Measurements from ENCODE around the gene CD226. TPM values are rescaled to one million over a fixed set of nuclear protein-coding genes. Genes with fewer than 3 reads are reported as not detected.
"Not testable (repeated sequence)": the region's sequence is repeated elsewhere in the genome, so short reads cannot be mapped to it uniquely, and the experiment has no call there.

Gene CD226
- total and polyA plus RNA-seq, 2 of the 13 experiments (the other 11 are each of a cell fraction or from before 2014, with no cell fraction given) = 0.13 to 0.77 TPM

DNA sequence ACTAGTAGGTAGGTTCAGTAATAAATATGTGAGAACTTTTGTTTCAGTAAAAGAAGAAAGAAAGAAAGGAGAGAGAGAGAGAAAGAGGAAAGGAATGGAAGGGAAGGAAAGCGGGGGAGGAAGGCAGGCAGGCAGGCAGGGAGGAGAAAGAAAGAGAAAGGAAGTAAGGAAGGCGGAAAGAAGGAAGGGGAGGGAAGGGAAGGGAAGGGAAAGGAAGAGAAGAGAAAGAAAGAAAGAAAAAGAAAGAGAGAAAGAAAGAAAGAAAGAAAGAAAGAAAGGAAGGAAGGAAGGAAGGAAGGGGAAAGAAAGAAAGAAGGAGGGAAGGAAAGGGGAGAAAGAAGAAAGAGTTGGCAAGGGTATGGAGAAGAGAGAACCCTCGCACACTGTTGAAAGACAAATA, 67.6 kb downstream of the CD226 start:
- no peak for TF ChIP-seq ZNF382 (CRISPR knock-in tag; IDR thresholded peaks at IDR 0.05; ENCODE audit: borderline replicate concordance)
- BruUV-seq (replicated peaks) = no TSS peak
- Histone ChIP-seq H3K4me2 (ENCODE audit: low read depth, low read length) (no peak overlapping the region), H3K4me3 (replicated peaks in 1 of 3; ENCODE audit: insufficient read depth in 1 of 3, low read depth in 2 of 3, low read length in 3 of 3) (no peak overlapping the region), H4K20me1 (ENCODE audit: insufficient read depth, low read length) (no peaks in the 10 kb centered on the region), H2AFZ (ENCODE audit: low read length) (no peak overlapping the region), H3K27ac (ENCODE audit: extremely low read length, insufficient read depth, low read length) (no peak overlapping the region), H3K79me2 (ENCODE audit: insufficient read depth, low read length) (no peaks in the 10 kb centered on the region), H3K27me3 (ENCODE audit: control insufficient read depth in 1 of 2, insufficient read depth in 2 of 2, low read length in 2 of 2) (no peaks in the 10 kb centered on the region), H3K36me3 (replicated peaks in 1 of 2; ENCODE audit: control insufficient read depth in 1 of 2, insufficient read depth in 2 of 2, low read length in 2 of 2) (no peaks in the 10 kb centered on the region), H3K9ac (ENCODE audit: insufficient read depth, low read depth, low read length) (no peak overlapping the region), H3K9me3 (ENCODE audit: low read length) (no peaks in the 10 kb centered on the region), H3K4me1 (ENCODE audit: insufficient read depth, low read length) (no peaks in the 10 kb centered on the region)
- no peak for ATAC-seq
- POLR2A ChIA-PET = no interaction called here
- intact Hi-C loops (cut with micrococcal nuclease; ENCODE audit: unreplicated experiment) = no loop called here
- CTCF ChIA-PET (ENCODE audit: low intra/inter-chr PET ratio, low total read pairs) = no interaction called here
- in situ Hi-C loops (cut with HindIII; ENCODE audit: extremely low pct_ligation_motif_present, low pct_unique_long_range_greater_than_20kb) = no loop called here
- no peak for FAIRE-seq
- no peak for DNase-seq (ENCODE audit: low spot score)
- 96% methylated on average over 3 of the region's 3 CpGs for WGBS (ENCODE audit: low lambda C conversion rate)

DNA sequence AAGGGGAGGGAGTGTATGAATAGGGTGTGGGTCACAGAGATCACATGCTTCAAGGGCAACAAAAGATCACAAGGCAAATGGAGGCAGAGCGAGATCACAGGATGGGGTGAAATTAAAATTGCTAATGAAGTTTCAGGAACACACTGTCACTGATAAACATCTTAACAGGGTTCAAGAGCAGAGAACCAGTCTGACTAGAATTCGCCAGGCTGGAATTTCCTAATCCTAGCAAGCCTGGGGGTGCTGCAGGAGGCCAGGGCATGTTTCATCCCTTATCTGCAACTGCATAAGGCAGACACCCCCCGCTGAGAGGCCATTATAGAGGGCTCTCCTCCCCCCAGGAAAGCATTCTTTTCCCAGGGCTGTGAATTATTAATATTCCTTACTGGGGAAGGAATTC, 68.6 kb downstream of the CD226 start:
- in situ Hi-C loops (cut with HindIII; ENCODE audit: extremely low pct_ligation_motif_present, low pct_unique_long_range_greater_than_20kb); H3K4me1 ChIP-seq (ENCODE audit: insufficient read depth, low read length); H3K79me2 ChIP-seq (ENCODE audit: insufficient read depth, low read length); H3K36me3 ChIP-seq (replicated peaks in 1 of 2; ENCODE audit: control insufficient read depth in 1 of 2, insufficient read depth in 2 of 2, low read length in 2 of 2); POLR2A ChIA-PET; H3K4me2 ChIP-seq (ENCODE audit: low read depth, low read length); H3K9me3 ChIP-seq (ENCODE audit: low read length); H3K27ac ChIP-seq (ENCODE audit: extremely low read length, insufficient read depth, low read length); H3K27me3 ChIP-seq (ENCODE audit: control insufficient read depth in 1 of 2, insufficient read depth in 2 of 2, low read length in 2 of 2); DNase-seq (ENCODE audit: low spot score); H3K9ac ChIP-seq (ENCODE audit: insufficient read depth, low read depth, low read length); BruUV-seq (replicated peaks); H4K20me1 ChIP-seq (ENCODE audit: insufficient read depth, low read length); FAIRE-seq; ATAC-seq; H3K4me3 ChIP-seq (replicated peaks in 1 of 3; ENCODE audit: insufficient read depth in 1 of 3, low read depth in 2 of 3, low read length in 3 of 3); CTCF ChIA-PET (ENCODE audit: low intra/inter-chr PET ratio, low total read pairs); intact Hi-C loops (cut with micrococcal nuclease; ENCODE audit: unreplicated experiment); H2AFZ ChIP-seq (ENCODE audit: low read length): not testable (repeated sequence)
- WGBS (ENCODE audit: low lambda C conversion rate) = 72% methylated on average over 3 of the region's 3 CpGs

DNA sequence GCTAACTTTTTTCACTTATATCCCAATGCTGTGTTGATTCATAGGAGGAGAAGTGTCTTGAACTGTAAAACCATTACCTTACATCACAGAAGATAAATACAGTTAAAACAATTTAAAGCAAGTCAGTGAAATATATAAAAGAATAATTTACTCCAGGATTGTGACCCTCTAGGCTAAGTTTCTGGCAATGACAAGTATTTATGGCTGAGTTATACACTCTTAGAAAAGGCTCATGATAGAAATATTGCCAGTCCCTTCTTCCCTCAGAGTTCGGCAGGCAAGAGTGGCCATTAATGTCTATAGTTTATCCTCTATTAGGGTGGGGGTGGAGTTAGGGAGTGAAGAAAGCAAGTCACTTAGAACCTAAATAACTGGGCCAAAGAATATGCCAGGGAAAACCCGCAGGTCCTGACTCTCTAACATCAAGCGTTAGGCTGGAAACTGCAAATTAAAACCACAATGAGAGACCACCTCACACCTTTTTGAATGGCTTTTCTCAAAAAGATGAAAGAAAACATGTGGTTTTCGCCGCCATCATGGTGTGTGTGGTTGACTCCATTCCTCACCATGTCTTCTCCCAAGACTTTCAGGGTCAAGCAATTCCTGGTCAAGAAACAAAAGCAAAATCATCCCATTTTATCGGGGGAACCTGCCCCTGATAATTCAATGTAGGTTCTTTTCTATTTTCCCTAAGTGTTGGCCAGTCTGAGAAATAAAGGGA, 69.3 kb downstream of the CD226 start:
- Histone ChIP-seq H3K27ac (ENCODE audit: extremely low read length, insufficient read depth, low read length) (no peak overlapping the region), H3K9me3 (ENCODE audit: low read length) (no peaks in the 10 kb centered on the region), H3K4me3 (replicated peaks in 1 of 3; ENCODE audit: insufficient read depth in 1 of 3, low read depth in 2 of 3, low read length in 3 of 3) (no peak overlapping the region), H3K9ac (ENCODE audit: insufficient read depth, low read depth, low read length) (no peak overlapping the region), H3K4me1 (ENCODE audit: insufficient read depth, low read length) (no peaks in the 10 kb centered on the region), H2AFZ (ENCODE audit: low read length) (no peak overlapping the region), H3K79me2 (ENCODE audit: insufficient read depth, low read length) (no peaks in the 10 kb centered on the region), H3K36me3 (replicated peaks in 1 of 2; ENCODE audit: control insufficient read depth in 1 of 2, insufficient read depth in 2 of 2, low read length in 2 of 2) (no peaks in the 10 kb centered on the region), H3K4me2 (ENCODE audit: low read depth, low read length) (no peak overlapping the region), H3K27me3 (ENCODE audit: control insufficient read depth in 1 of 2, insufficient read depth in 2 of 2, low read length in 2 of 2) (no peaks in the 10 kb centered on the region), H4K20me1 (ENCODE audit: insufficient read depth, low read length) (no peaks in the 10 kb centered on the region)
- ChIA-PET POLR2A (no interaction called here), CTCF (ENCODE audit: low intra/inter-chr PET ratio, low total read pairs) (no interaction called here)
- in situ Hi-C loops (cut with HindIII; ENCODE audit: extremely low pct_ligation_motif_present, low pct_unique_long_range_greater_than_20kb) (no loop called here), intact Hi-C loops (cut with micrococcal nuclease; ENCODE audit: unreplicated experiment) (no loop called here)
- BruUV-seq (replicated peaks) = no TSS peak
- no peak for FAIRE-seq
- WGBS (ENCODE audit: low lambda C conversion rate) = 82% methylated on average over 6 of the region's 6 CpGs
- no peak for ATAC-seq
- DNase-seq (ENCODE audit: low spot score) = no peak
- no peak for TF ChIP-seq ZNF644 (CRISPR knock-in tag; IDR thresholded peaks at IDR 0.05; ENCODE audit: low read depth)
- TF ChIP-seq AGO1 (IDR thresholded peaks at IDR 0.05; ENCODE audit: low read depth, low read length, poor library complexity, severe bottlenecking) = no peak
- TF ChIP-seq, protein P1, sequence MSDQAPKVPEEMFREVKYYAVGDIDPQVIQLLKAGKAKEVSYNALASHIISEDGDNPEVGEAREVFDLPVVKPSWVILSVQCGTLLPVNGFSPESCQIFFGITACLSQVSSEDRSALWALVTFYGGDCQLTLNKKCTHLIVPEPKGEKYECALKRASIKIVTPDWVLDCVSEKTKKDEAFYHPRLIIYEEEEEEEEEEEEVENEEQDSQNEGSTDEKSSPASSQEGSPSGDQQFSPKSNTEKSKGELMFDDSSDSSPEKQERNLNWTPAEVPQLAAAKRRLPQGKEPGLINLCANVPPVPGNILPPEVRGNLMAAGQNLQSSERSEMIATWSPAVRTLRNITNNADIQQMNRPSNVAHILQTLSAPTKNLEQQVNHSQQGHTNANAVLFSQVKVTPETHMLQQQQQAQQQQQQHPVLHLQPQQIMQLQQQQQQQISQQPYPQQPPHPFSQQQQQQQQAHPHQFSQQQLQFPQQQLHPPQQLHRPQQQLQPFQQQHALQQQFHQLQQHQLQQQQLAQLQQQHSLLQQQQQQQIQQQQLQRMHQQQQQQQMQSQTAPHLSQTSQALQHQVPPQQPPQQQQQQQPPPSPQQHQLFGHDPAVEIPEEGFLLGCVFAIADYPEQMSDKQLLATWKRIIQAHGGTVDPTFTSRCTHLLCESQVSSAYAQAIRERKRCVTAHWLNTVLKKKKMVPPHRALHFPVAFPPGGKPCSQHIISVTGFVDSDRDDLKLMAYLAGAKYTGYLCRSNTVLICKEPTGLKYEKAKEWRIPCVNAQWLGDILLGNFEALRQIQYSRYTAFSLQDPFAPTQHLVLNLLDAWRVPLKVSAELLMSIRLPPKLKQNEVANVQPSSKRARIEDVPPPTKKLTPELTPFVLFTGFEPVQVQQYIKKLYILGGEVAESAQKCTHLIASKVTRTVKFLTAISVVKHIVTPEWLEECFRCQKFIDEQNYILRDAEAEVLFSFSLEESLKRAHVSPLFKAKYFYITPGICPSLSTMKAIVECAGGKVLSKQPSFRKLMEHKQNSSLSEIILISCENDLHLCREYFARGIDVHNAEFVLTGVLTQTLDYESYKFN (CRISPR knock-in tag; conservative IDR thresholded peaks at IDR 0.05) = no peak
- TF ChIP-seq RBFOX2 (IDR thresholded peaks at IDR 0.05; ENCODE audit: low read depth, low read length) = no peak
- no peak for TF ChIP-seq NFE2L1 (CRISPR knock-in tag; IDR thresholded peaks at IDR 0.05; ENCODE audit: borderline replicate concordance)
